SK-N-SH treated with all-trans-retinoic acid at 6 μM for 48 hours (cell line): ENCODE measurements around the gene SUSD3.

Source experiments
- ATAC-seq: fragments of 200-7000 bp; cut with Tn5 transposase; 3 replicates; pipeline ENCODE4 v1.9.1; 2020; ENCODE audit warnings: mild to moderate bottlenecking, moderate library complexity
- ARNTL ChIP-seq: fragments of 450-650 bp; formaldehyde crosslinking; IDR thresholded peaks from 2 replicates; pipeline ENCODE4 v1.5.0; 2020; ENCODE audit warnings: low read depth, mild to moderate bottlenecking, moderate library complexity, borderline replicate concordance
- BACH2 ChIP-seq: fragments of 250-450 bp; sonication (Bioruptor Pico); IDR thresholded peaks from 2 replicates; pipeline ENCODE4 v1.9.0; 2021; ENCODE audit warnings: mild to moderate bottlenecking, borderline replicate concordance
- CSDC2 ChIP-seq: fragments of 250-450 bp; sonication (Bioruptor Pico); IDR thresholded peaks from 2 replicates; pipeline ENCODE4 v1.5.0; 2020; ENCODE audit warnings: mild to moderate bottlenecking, moderate library complexity
- ESRRG ChIP-seq: fragments of 250-450 bp; sonication (Bioruptor Pico); IDR thresholded peaks from 2 replicates; pipeline ENCODE4 v1.6.1; 2021; ENCODE audit warnings: mild to moderate bottlenecking
- GLIS3 ChIP-seq: fragments of 250-450 bp; sonication (Bioruptor Pico); IDR thresholded peaks from 2 replicates; pipeline ENCODE4 v1.5.0; 2020; ENCODE audit warnings: mild to moderate bottlenecking, moderate library complexity
- ISL1 ChIP-seq: fragments of 250-450 bp; sonication (Bioruptor Pico); IDR thresholded peaks from 2 replicates; pipeline ENCODE4 v2.1.2; 2022; ENCODE audit warnings: mild to moderate bottlenecking, moderate library complexity
- OSR1 ChIP-seq: fragments of 250-450 bp; sonication (Bioruptor Pico); IDR thresholded peaks from 2 replicates; pipeline ENCODE4 v1.8.0; 2022; ENCODE audit warnings: moderate library complexity, mild to moderate bottlenecking, inconsistent platforms
- PPARA ChIP-seq: fragments of 250-450 bp; sonication (Bioruptor Pico); IDR thresholded peaks from 2 replicates; pipeline ENCODE4 v1.5.0; 2020; ENCODE audit warnings: mild to moderate bottlenecking, borderline replicate concordance
- RARB ChIP-seq: fragments of 250-450 bp; sonication (Bioruptor Pico); IDR thresholded peaks from 2 replicates; pipeline ENCODE4 v1.8.0; 2021; ENCODE audit warnings: mild to moderate bottlenecking, moderate library complexity
- SNAI2 ChIP-seq: fragments of 250-450 bp; sonication (Bioruptor Pico); IDR thresholded peaks from 2 replicates; pipeline ENCODE4 v1.5.0; 2020; ENCODE audit warnings: mild to moderate bottlenecking, moderate library complexity
- TCF4 ChIP-seq: fragments of 250-450 bp; sonication (Bioruptor Pico); IDR thresholded peaks from 2 replicates; pipeline ENCODE4 v1.8.0; 2021; ENCODE audit warnings: mild to moderate bottlenecking, moderate library complexity, borderline replicate concordance
- TOX ChIP-seq: fragments of 250-450 bp; sonication (Bioruptor Pico); IDR thresholded peaks from 2 replicates; pipeline ENCODE4 v1.8.0; 2021; ENCODE audit warnings: mild to moderate bottlenecking, moderate library complexity, borderline replicate concordance
- ZC3H10 ChIP-seq: fragments of 250-450 bp; sonication (Bioruptor Pico); IDR thresholded peaks from 2 replicates; pipeline ENCODE4 v1.5.1; 2021; ENCODE audit warnings: mild to moderate bottlenecking, moderate library complexity
- ZFP3 ChIP-seq: fragments of 250-450 bp; sonication (Bioruptor Pico); IDR thresholded peaks from 2 replicates; pipeline ENCODE4 v1.5.0; 2020; ENCODE audit warnings: mild to moderate bottlenecking, moderate library complexity
- ZFP30 ChIP-seq: fragments of 450-650 bp; formaldehyde crosslinking; IDR thresholded peaks from 2 replicates; pipeline ENCODE4 v1.5.0; 2022; ENCODE audit warnings: mild to moderate bottlenecking, moderate library complexity
- ZNF565 ChIP-seq: fragments of 450-650 bp; formaldehyde crosslinking; conservative IDR thresholded peaks from 2 replicates; pipeline ENCODE4 v1.5.0; 2020; ENCODE audit warnings: low read depth, mild to moderate bottlenecking, moderate library complexity
- ZNF70 ChIP-seq: fragments of 450-650 bp; formaldehyde crosslinking; IDR thresholded peaks from 2 replicates; pipeline ENCODE4 v1.5.0; 2020; ENCODE audit warnings: mild to moderate bottlenecking, moderate library complexity
- TF ChIP-seq, protein P1 (sequence below): fragments of 250-450 bp; sonication (Bioruptor Pico); IDR thresholded peaks from 2 replicates; pipeline ENCODE4 v1.8.0; 2020; ENCODE audit warnings: mild to moderate bottlenecking, moderate library complexity, borderline replicate concordance
- TF ChIP-seq, protein P2 (sequence below): fragments of 250-450 bp; sonication (Bioruptor Pico); IDR thresholded peaks from 2 replicates; pipeline ENCODE4 v1.5.1; 2021; ENCODE audit warnings: mild to moderate bottlenecking, moderate library complexity
- TF ChIP-seq, protein P3 (sequence below): fragments of 250-450 bp; sonication (Bioruptor Pico); IDR thresholded peaks from 2 replicates; pipeline ENCODE4 v1.5.0; 2020; ENCODE audit warnings: mild to moderate bottlenecking, moderate library complexity
- TF ChIP-seq, protein P4 (sequence below): fragments of 250-450 bp; sonication (Bioruptor Pico); IDR thresholded peaks from 2 replicates; pipeline ENCODE4 v1.5.1; 2020; ENCODE audit warnings: low read depth, mild to moderate bottlenecking, moderate library complexity
- TF ChIP-seq, protein P5 (sequence below): fragments of 250-450 bp; sonication (Bioruptor Pico); IDR thresholded peaks from 2 replicates; pipeline ENCODE4 v1.8.0; 2021; ENCODE audit warnings: low read depth, mild to moderate bottlenecking, moderate library complexity, borderline replicate concordance

The SUSD3 gene

DNA sequence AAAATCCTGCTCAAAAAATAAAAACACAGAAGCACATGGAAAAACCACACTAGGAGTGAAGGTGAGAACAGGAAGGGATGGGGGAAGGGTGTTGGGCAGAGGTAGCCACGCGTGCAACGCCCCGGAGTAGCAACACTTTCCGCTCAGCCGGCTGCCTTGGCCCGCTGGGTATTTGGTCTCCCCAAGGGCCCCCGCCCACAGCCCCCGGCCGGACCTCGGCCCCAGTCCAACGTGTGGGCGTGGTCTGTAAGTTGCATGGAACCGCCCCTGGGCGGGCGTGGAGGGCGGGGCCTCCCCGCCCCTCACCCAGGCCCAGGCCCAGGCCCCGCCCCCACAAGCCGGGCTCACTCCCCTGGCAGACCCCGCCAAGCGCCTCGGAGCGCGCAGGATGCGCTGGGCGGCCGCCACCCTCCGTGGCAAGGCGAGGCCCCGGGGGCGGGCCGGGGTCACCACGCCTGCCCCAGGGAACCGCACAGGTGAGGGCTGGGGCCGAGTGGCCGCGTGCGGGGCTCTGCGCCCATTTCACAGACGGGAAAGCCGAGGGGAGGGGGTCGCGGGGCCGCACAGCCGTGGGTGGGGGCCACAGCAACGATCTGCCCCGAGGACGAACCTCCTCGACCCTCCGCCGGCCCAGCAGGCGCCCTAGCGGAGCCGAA is at the start of gene SUSD3:
Gene SUSD3 (plus strand): TSS at position 347 of the 656 bp plus-strand sequence. CDS start 42 bp downstream, at position 389.
- TF ChIP-seq TOX (CRISPR knock-in tag) (no peak), ARNTL (no peak), ZC3H10 (CRISPR knock-in tag) (no peak), OSR1 (no peak), ZFP3 (no peak), ISL1 (CRISPR knock-in tag) (no peak), ZNF565 (CRISPR knock-in tag) (no peak), CSDC2 (CRISPR knock-in tag) (no peak), BACH2 (CRISPR knock-in tag) (no peak), PPARA (no peak), SNAI2 (no peak), ZNF70 (CRISPR knock-in tag) (no peak), ZFP30 (CRISPR knock-in tag) (no peak)
- TF ChIP-seq, protein P1, sequence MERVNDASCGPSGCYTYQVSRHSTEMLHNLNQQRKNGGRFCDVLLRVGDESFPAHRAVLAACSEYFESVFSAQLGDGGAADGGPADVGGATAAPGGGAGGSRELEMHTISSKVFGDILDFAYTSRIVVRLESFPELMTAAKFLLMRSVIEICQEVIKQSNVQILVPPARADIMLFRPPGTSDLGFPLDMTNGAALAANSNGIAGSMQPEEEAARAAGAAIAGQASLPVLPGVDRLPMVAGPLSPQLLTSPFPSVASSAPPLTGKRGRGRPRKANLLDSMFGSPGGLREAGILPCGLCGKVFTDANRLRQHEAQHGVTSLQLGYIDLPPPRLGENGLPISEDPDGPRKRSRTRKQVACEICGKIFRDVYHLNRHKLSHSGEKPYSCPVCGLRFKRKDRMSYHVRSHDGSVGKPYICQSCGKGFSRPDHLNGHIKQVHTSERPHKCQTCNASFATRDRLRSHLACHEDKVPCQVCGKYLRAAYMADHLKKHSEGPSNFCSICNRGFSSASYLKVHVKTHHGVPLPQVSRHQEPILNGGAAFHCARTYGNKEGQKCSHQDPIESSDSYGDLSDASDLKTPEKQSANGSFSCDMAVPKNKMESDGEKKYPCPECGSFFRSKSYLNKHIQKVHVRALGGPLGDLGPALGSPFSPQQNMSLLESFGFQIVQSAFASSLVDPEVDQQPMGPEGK (CRISPR knock-in tag) = no peak
- TF ChIP-seq, protein P2, sequence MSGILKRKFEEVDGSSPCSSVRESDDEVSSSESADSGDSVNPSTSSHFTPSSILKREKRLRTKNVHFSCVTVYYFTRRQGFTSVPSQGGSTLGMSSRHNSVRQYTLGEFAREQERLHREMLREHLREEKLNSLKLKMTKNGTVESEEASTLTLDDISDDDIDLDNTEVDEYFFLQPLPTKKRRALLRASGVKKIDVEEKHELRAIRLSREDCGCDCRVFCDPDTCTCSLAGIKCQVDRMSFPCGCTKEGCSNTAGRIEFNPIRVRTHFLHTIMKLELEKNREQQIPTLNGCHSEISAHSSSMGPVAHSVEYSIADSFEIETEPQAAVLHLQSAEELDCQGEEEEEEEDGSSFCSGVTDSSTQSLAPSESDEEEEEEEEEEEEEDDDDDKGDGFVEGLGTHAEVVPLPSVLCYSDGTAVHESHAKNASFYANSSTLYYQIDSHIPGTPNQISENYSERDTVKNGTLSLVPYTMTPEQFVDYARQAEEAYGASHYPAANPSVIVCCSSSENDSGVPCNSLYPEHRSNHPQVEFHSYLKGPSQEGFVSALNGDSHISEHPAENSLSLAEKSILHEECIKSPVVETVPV = no peak
- TF ChIP-seq, protein P3, sequence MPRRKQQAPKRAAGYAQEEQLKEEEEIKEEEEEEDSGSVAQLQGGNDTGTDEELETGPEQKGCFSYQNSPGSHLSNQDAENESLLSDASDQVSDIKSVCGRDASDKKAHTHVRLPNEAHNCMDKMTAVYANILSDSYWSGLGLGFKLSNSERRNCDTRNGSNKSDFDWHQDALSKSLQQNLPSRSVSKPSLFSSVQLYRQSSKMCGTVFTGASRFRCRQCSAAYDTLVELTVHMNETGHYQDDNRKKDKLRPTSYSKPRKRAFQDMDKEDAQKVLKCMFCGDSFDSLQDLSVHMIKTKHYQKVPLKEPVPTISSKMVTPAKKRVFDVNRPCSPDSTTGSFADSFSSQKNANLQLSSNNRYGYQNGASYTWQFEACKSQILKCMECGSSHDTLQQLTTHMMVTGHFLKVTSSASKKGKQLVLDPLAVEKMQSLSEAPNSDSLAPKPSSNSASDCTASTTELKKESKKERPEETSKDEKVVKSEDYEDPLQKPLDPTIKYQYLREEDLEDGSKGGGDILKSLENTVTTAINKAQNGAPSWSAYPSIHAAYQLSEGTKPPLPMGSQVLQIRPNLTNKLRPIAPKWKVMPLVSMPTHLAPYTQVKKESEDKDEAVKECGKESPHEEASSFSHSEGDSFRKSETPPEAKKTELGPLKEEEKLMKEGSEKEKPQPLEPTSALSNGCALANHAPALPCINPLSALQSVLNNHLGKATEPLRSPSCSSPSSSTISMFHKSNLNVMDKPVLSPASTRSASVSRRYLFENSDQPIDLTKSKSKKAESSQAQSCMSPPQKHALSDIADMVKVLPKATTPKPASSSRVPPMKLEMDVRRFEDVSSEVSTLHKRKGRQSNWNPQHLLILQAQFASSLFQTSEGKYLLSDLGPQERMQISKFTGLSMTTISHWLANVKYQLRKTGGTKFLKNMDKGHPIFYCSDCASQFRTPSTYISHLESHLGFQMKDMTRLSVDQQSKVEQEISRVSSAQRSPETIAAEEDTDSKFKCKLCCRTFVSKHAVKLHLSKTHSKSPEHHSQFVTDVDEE = no peak
- TF ChIP-seq, protein P4, sequence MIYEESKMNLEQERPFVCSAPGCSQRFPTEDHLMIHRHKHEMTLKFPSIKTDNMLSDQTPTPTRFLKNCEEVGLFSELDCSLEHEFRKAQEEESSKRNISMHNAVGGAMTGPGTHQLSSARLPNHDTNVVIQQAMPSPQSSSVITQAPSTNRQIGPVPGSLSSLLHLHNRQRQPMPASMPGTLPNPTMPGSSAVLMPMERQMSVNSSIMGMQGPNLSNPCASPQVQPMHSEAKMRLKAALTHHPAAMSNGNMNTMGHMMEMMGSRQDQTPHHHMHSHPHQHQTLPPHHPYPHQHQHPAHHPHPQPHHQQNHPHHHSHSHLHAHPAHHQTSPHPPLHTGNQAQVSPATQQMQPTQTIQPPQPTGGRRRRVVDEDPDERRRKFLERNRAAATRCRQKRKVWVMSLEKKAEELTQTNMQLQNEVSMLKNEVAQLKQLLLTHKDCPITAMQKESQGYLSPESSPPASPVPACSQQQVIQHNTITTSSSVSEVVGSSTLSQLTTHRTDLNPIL = no peak
- ATAC-seq = peak; percentile 34; the same call in 2 of the 3 replicates

DNA sequence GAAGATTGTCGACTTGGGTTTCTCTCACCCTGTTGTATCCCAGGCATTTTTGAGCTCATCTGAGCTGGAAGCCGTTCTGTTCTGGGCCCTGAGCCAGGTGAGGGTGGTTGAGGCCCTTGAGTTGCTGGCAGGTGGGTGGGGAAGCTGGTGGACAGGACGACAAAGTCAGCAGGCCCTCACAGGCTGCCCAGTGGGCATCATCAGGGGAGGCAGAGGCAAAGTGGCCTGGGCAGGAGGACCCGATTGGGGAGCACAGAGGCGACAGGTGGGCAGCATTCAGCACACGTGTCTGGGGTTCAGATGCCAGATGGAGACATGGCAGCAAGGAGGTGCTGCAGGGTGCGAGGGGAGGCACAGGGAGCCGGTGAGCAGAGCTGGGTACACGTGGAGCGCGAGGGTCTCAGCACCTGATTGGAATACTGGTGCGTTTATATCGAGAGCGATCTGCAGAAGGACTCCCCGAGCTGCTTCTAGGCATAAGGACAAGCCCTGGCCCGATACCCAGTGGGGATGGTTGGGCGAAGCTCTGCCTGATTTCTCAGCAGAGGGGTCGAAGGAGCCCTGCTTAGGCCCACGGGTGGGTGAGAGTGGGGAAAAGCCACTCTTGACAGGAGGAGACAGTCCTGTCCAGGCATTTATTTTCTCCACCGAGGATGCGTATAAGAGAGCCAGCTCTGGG is 49.0 kb upstream of the SUSD3 start:
- TF ChIP-seq TCF4 (CRISPR knock-in tag) (no peak), RARB (CRISPR knock-in tag) (no peak), PPARA (no peak), GLIS3 (no peak)
- TF ChIP-seq, all 23 proteins: peak for 0

DNA sequence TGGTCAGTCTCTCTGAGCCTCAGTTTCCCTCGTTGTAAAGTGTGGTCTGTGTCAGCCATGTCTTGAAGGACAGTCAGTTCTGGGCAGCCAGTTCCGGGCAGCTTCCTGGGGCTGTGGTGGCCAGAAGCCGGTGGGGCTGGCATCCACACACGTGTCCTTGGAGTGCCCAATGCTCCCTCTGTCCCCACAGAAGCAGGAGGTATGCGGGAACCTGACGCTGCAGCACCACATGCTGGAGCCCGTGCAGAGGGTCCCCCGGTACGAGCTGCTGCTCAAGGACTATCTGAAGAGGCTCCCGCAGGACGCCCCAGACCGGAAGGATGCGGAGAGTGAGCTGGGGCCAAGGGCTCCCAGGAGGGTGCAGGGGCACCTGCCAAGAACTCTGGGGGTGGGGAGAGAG is 48.4 kb upstream of the SUSD3 start:
- no peak for ATAC-seq
- TF ChIP-seq ESRRG (CRISPR knock-in tag) (no peak), ISL1 (CRISPR knock-in tag) (no peak), RARB (CRISPR knock-in tag) (no peak), ARNTL (no peak), TOX (CRISPR knock-in tag) (no peak)

More for the DNA sequence above, 49.0 kb upstream of the SUSD3 start:
- no peak for ATAC-seq

DNA sequence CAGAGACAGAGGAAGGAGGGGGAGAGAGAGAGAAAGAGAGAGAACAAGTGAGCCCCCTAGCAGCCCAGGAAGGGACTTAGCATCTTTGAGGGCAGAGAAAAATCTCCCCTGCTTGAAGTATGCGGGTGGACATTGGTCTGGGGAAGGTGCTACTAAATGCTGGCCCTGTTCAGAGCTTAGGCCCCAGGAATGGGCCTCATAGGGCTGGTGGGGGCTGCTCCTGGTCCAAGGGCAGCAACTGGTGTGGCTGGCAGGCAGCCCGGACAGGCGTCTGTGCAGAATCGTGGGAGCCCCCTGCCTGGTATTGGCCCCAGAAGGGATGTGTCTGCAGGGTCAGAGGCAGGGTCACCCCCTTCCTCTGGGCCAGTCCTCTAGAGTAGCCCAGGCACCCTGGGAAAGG is 47.8 kb upstream of the SUSD3 start:
- no peak for ATAC-seq
- TF ChIP-seq OSR1 = no peak
- TF ChIP-seq, protein P5, sequence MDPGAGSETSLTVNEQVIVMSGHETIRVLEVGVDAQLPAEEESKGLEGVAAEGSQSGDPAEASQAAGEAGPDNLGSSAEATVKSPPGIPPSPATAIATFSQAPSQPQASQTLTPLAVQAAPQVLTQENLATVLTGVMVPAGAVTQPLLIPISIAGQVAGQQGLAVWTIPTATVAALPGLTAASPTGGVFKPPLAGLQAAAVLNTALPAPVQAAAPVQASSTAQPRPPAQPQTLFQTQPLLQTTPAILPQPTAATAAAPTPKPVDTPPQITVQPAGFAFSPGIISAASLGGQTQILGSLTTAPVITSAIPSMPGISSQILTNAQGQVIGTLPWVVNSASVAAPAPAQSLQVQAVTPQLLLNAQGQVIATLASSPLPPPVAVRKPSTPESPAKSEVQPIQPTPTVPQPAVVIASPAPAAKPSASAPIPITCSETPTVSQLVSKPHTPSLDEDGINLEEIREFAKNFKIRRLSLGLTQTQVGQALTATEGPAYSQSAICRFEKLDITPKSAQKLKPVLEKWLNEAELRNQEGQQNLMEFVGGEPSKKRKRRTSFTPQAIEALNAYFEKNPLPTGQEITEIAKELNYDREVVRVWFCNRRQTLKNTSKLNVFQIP (CRISPR knock-in tag) = no peak
